IMR-90 (cell line): ENCODE data around the gene GOLGA5. TPM values are rescaled to one million over a fixed set of nuclear protein-coding genes. Genes with fewer than 3 reads are reported as not detected.

Experiments used
- ATAC-seq: fragments of 200-7000 bp; cut with Tn5 transposase; 2 replicates; pipeline ENCODE4 v1.9.1; 2020; ENCODE audit warnings: low read depth, mild to moderate bottlenecking, moderate library complexity
- BruUV-seq: library from RNA; stranded (reverse); fragments of 400-500 nt; replicated peaks from 2 replicates; lab custom pipeline; 2021; lab: Mats Ljungman, UMichigan
- CTCF ChIA-PET: fragments of 300-600 bp; formaldehyde crosslinking; extraction: SDS; loops from one replicate; lab custom pipeline; 2021; ENCODE audit warnings: antibody characterized with exemption; lab: Yijun Ruan, JAX
- POLR2A ChIA-PET: fragments of 300-600 bp; sonication (Branson Sonifier 250); formaldehyde crosslinking; loops from one replicate; lab custom pipeline; 2022; ENCODE audit warnings: antibody characterized with exemption; ENCODE audit not compliant: unreplicated experiment; lab: Charles Lee
- DNase-seq: peaks from one replicate; pipeline ENCODE4 v3.0.0; 2013
- H2AFZ ChIP-seq: replicated peaks from 2 replicates; pipeline ENCODE3; 2013; ENCODE audit warnings: low read length, mild to moderate bottlenecking; ENCODE audit not compliant: poor library complexity
- H2AK5ac ChIP-seq: 2 replicates; pipeline ENCODE4 v1.6.1; 2013; ENCODE audit warnings: low read depth, low read length, inconsistent platforms
- H2AK9ac ChIP-seq: replicated peaks from 2 replicates; pipeline ENCODE3; 2013; ENCODE audit warnings: mild to moderate bottlenecking, low read depth, low read length, moderate library complexity; ENCODE audit not compliant: poor library complexity
- H2BK120ac ChIP-seq: 2 replicates; pipeline ENCODE4 v1.6.1; 2013; ENCODE audit warnings: low read depth, low read length, inconsistent platforms
- H2BK15ac ChIP-seq: 3 replicates; pipeline ENCODE4 v1.6.1; 2013; ENCODE audit warnings: low read depth, low read length, inconsistent platforms
- H2BK20ac ChIP-seq: 2 replicates; pipeline ENCODE4 v1.6.1; 2013; ENCODE audit warnings: low read depth, mild to moderate bottlenecking, inconsistent platforms, low read length, moderate library complexity
- H2BK5ac ChIP-seq: 2 replicates; pipeline ENCODE4 v1.6.1; 2013; ENCODE audit warnings: mild to moderate bottlenecking, low read depth, low read length, inconsistent platforms; ENCODE audit not compliant: poor library complexity, severe bottlenecking
- H3K14ac ChIP-seq: replicated peaks from 2 replicates; pipeline ENCODE4 v1.6.1; 2013; ENCODE audit warnings: low read depth, low read length, inconsistent platforms
- H3K18ac ChIP-seq: 2 replicates; pipeline ENCODE4 v1.6.1; 2013; ENCODE audit warnings: low read depth, low read length, control low read depth
- H3K23ac ChIP-seq: 2 replicates; pipeline ENCODE4 v1.6.1; 2013; ENCODE audit warnings: low read depth, low read length, inconsistent platforms
- H3K27ac ChIP-seq: 2 replicates; pipeline ENCODE4 v1.5.1; 2013; ENCODE audit warnings: mild to moderate bottlenecking, control low read depth, low read length; ENCODE audit not compliant: insufficient read depth
- H3K27me3 ChIP-seq: 2 replicates; pipeline ENCODE4 v1.6.1; 2013; ENCODE audit warnings: low read length; ENCODE audit not compliant: control insufficient read depth, insufficient read depth
- H3K36me3 ChIP-seq: 2 replicates; pipeline ENCODE4 v1.6.1; 2013; ENCODE audit warnings: low read length, mixed read lengths; ENCODE audit not compliant: control insufficient read depth, insufficient read depth
- H3K4ac ChIP-seq: 2 replicates; pipeline ENCODE4 v1.6.1; 2013; ENCODE audit warnings: low read depth, low read length, inconsistent platforms
- H3K4me1 ChIP-seq: 2 replicates; pipeline ENCODE4 v1.6.1; 2013; ENCODE audit warnings: low read length, mixed read lengths; ENCODE audit not compliant: control insufficient read depth, insufficient read depth
- H3K4me2 ChIP-seq: 2 replicates; pipeline ENCODE4 v1.6.1; 2013; ENCODE audit warnings: low read depth, mild to moderate bottlenecking, control low read depth, low read length, moderate library complexity
- H3K4me3 ChIP-seq: 2 replicates; pipeline ENCODE4 v1.5.1; 2013; ENCODE audit warnings: low read depth, mild to moderate bottlenecking, control low read depth, low read length, moderate library complexity; ENCODE audit not compliant: insufficient read depth
- H3K56ac ChIP-seq: 2 replicates; pipeline ENCODE4 v1.6.1; 2013; ENCODE audit warnings: low read length, inconsistent platforms; ENCODE audit not compliant: insufficient read depth; ENCODE audit errors: extremely low read depth
- H3K79me1 ChIP-seq, 2 experiments: 2 replicates each; pipeline ENCODE4 v1.6.1; 2013; ENCODE audit warnings: low read length in 2 of 2, inconsistent platforms in 1 of 2, low read depth in 1 of 2
- H3K9ac ChIP-seq: 2 replicates; pipeline ENCODE4 v1.6.1; 2013; ENCODE audit warnings: low read depth, low read length, control low read depth
- H3K9me1 ChIP-seq: 2 replicates; pipeline ENCODE4 v1.6.1; 2013; ENCODE audit warnings: low read length, inconsistent platforms; ENCODE audit not compliant: insufficient read depth
- H3K9me3 ChIP-seq: 2 replicates; pipeline ENCODE4 v1.6.1; 2013; ENCODE audit warnings: low read length; ENCODE audit not compliant: control insufficient read depth, insufficient read depth
- H4K20me1 ChIP-seq: 2 replicates; pipeline ENCODE4 v1.6.1; 2013; ENCODE audit warnings: low read length, inconsistent platforms; ENCODE audit not compliant: insufficient read depth
- H4K5ac ChIP-seq: 2 replicates; pipeline ENCODE4 v1.6.1; 2013; ENCODE audit warnings: mild to moderate bottlenecking, low read depth, low read length, control low read depth
- H4K8ac ChIP-seq, 2 experiments: 2 replicates each; pipeline ENCODE4 v1.6.1; 2013; ENCODE audit warnings: low read depth in 2 of 2, low read length in 2 of 2, control low read depth in 1 of 2, inconsistent platforms in 1 of 2
- H4K91ac ChIP-seq: 2 replicates; pipeline ENCODE4 v1.6.1; 2013; ENCODE audit warnings: low read depth, low read length, inconsistent platforms; ENCODE audit not compliant: insufficient read depth
- BHLHE40 ChIP-seq: fragments of 150-350 bp; IDR thresholded peaks from 2 replicates; pipeline ENCODE4 v1.6.1; 2016; ENCODE audit warnings: mild to moderate bottlenecking, low read depth, low read length
- CEBPB ChIP-seq: IDR thresholded peaks from 2 replicates; pipeline ENCODE4 v1.6.1; 2012; ENCODE audit warnings: low read depth, low read length, improper control_type of control experiment
- CHD1 ChIP-seq: IDR thresholded peaks from 2 replicates; pipeline ENCODE4 v1.6.1; 2012; ENCODE audit warnings: low read depth, low read length, improper control_type of control experiment
- ELK1 ChIP-seq: fragments of 150-350 bp; IDR thresholded peaks from 2 replicates; pipeline ENCODE4 v1.6.1; 2016; ENCODE audit warnings: low read depth, mild to moderate bottlenecking, low read length, moderate library complexity, borderline replicate concordance
- FOS ChIP-seq: fragments of 150-350 bp; IDR thresholded peaks from 2 replicates; pipeline ENCODE4 v1.6.1; 2016; ENCODE audit warnings: low read depth, low read length
- MAFK ChIP-seq: IDR thresholded peaks from 2 replicates; pipeline ENCODE4 v1.6.1; 2012; ENCODE audit warnings: low read depth, low read length, improper control_type of control experiment
- MAZ ChIP-seq: IDR thresholded peaks from 2 replicates; pipeline ENCODE4 v1.6.1; 2012; ENCODE audit warnings: low read depth, mild to moderate bottlenecking, low read length, improper control_type of control experiment, moderate library complexity, borderline replicate concordance
- NFE2L2 ChIP-seq: fragments of 150-350 bp; IDR thresholded peaks from 2 replicates; pipeline ENCODE4 v1.6.1; 2016; ENCODE audit warnings: low read depth, mild to moderate bottlenecking, low read length
- POLR2A ChIP-seq: IDR thresholded peaks from 2 replicates; pipeline ENCODE4 v1.6.1; 2012; ENCODE audit warnings: mild to moderate bottlenecking, low read depth, low read length
- RAD21 ChIP-seq: IDR thresholded peaks from 2 replicates; pipeline ENCODE4 v1.6.1; 2012; ENCODE audit warnings: low read length, improper control_type of control experiment
- RCOR1 ChIP-seq: IDR thresholded peaks from 2 replicates; pipeline ENCODE4 v1.6.1; 2012; ENCODE audit warnings: mild to moderate bottlenecking, low read length, improper control_type of control experiment; ENCODE audit not compliant: insufficient replicate concordance
- SMC3 ChIP-seq: fragments of 150-350 bp; IDR thresholded peaks from 2 replicates; pipeline ENCODE4 v1.6.1; 2016; ENCODE audit warnings: low read depth, mild to moderate bottlenecking, antibody characterized with exemption, low read length, moderate library complexity
- WGBS, 2 experiments: methylation state at CpG; one replicate each; pipeline versions ENCODE4 v1.1.5 to v1.1.7; 2013; ENCODE audit warnings: missing lambda C conversion rate in 2 of 2; ENCODE audit not compliant: insufficient read length in 1 of 2; ENCODE audit errors: extremely low coverage in 2 of 2; 5-methylcytosine and 5-hydroxymethylcytosine counted together
- dilution Hi-C: fragments of 300-500 bp; cut with HindIII; formaldehyde crosslinking; loops from one replicate; pipeline ENCODE4 v1.14.3; 2018; ENCODE audit warnings: low sequenced_read_pairs; ENCODE audit not compliant: unreplicated experiment
- in situ Hi-C: fragments of 300-500 bp; cut with MboI; formaldehyde crosslinking; loops from 3 replicates; pipeline ENCODE4 v1.14.3; 2019; ENCODE audit warnings: low sequenced_read_pairs, inconsistent platforms, mixed read lengths
- intact Hi-C: fragments of 100-400 bp; cut with micrococcal nuclease; formaldehyde crosslinking; loops from 2 replicates; pipeline ENCODE4 v1.10.0; 2022
- polyA plus RNA-seq, 3 experiments: library from polyadenylated mRNA; depleted of rRNA; stranded (reverse); fragments of >200 nt; gene quantifications; 2 replicates each; pipeline ENCODE4 v1.2.3, GENCODE V29; 2012; ENCODE audit warnings: low replicate concordance in 1 of 3
- total RNA-seq: library from RNA; depleted of rRNA; stranded (reverse); fragments of >200 nt; gene quantifications from 2 replicates; pipeline ENCODE4 v1.2.3, GENCODE V29; 2012

GOLGA5 gene
- total and polyA plus RNA-seq, 2 of the 4 experiments (the other 2 are of a cell fraction): 35.0 to 59.5 TPM

GRCh38 chr14:92886337-92886736 lies 92.2 kb downstream of the GOLGA5 start:
- H4K5ac ChIP-seq: no peak overlapping the region
- H3K9me3 ChIP-seq: no peaks in the 10 kb centered on the region
- H2BK5ac ChIP-seq: no peak overlapping the region
- no peak overlapping the region for H3K14ac ChIP-seq
- H2AK9ac ChIP-seq: no peak overlapping the region
- no peaks in the 10 kb centered on the region for H3K79me1 ChIP-seq
- CTCF ChIA-PET: no interaction called here
- in situ Hi-C loops (no loop called here), dilution Hi-C loops (no loop called here), intact Hi-C loops (no loop called here)
- no peak overlapping the region for H3K4ac ChIP-seq
- H2BK20ac ChIP-seq: no peak overlapping the region
- no peak for ATAC-seq
- H3K56ac ChIP-seq: no peak overlapping the region
- no peak overlapping the region for H3K18ac ChIP-seq
- no peak overlapping the region for H3K4me3 ChIP-seq
- H2BK15ac ChIP-seq: no peak overlapping the region
- no peaks in the 10 kb centered on the region for H3K36me3 ChIP-seq
- TF ChIP-seq RAD21 (no peak), FOS (no peak), NFE2L2 (no peak), ELK1 (no peak), BHLHE40 (no peak), CHD1 (no peak), POLR2A (no peak), RCOR1 (no peak), MAZ (no peak), CEBPB (no peak), SMC3 (no peak), MAFK (no peak)
- POLR2A ChIA-PET: no interaction called here
- no peak overlapping the region for H4K8ac ChIP-seq
- no peak overlapping the region for H3K4me2 ChIP-seq
- no peak overlapping the region for H2AFZ ChIP-seq
- H4K91ac ChIP-seq: no peak overlapping the region
- 25% methylated on average over 3 of the region's 11 CpGs; no CpG with 5 or more reads in 1 of the 2 experiments for WGBS, 2 experiments
- no peaks in the 10 kb centered on the region for H4K20me1 ChIP-seq
- no peaks in the 10 kb centered on the region for H3K9me1 ChIP-seq
- H3K27me3 ChIP-seq: peaks cover 5% of the 10 kb centered on the region
- no peak overlapping the region for H3K9ac ChIP-seq
- DNase-seq: no peak
- no peak overlapping the region for H2AK5ac ChIP-seq
- no TSS peak for BruUV-seq
- H3K4me1 ChIP-seq: no peaks in the 10 kb centered on the region
- no peak overlapping the region for H3K23ac ChIP-seq
- no peak overlapping the region for H2BK120ac ChIP-seq
- no peak overlapping the region for H3K27ac ChIP-seq
